Measurements from ENCODE around the gene KCNN3.

Gene KCNN3

GRCh38 chr1:154832384-154832783 is 37.7 kb downstream of the KCNN3 start:
- H3K4me3 ChIP-seq (ENCODE audit: control insufficient read depth, low read depth, low read length), result no peak overlapping the region
- no peak for DNase-seq (ENCODE audit: low read depth)
- TF ChIP-seq, protein P1, sequence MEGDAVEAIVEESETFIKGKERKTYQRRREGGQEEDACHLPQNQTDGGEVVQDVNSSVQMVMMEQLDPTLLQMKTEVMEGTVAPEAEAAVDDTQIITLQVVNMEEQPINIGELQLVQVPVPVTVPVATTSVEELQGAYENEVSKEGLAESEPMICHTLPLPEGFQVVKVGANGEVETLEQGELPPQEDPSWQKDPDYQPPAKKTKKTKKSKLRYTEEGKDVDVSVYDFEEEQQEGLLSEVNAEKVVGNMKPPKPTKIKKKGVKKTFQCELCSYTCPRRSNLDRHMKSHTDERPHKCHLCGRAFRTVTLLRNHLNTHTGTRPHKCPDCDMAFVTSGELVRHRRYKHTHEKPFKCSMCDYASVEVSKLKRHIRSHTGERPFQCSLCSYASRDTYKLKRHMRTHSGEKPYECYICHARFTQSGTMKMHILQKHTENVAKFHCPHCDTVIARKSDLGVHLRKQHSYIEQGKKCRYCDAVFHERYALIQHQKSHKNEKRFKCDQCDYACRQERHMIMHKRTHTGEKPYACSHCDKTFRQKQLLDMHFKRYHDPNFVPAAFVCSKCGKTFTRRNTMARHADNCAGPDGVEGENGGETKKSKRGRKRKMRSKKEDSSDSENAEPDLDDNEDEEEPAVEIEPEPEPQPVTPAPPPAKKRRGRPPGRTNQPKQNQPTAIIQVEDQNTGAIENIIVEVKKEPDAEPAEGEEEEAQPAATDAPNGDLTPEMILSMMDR (conservative IDR thresholded peaks at IDR 0.05; ENCODE audit: control insufficient read depth, insufficient read depth, low read depth, low read length), result no peak

DNA sequence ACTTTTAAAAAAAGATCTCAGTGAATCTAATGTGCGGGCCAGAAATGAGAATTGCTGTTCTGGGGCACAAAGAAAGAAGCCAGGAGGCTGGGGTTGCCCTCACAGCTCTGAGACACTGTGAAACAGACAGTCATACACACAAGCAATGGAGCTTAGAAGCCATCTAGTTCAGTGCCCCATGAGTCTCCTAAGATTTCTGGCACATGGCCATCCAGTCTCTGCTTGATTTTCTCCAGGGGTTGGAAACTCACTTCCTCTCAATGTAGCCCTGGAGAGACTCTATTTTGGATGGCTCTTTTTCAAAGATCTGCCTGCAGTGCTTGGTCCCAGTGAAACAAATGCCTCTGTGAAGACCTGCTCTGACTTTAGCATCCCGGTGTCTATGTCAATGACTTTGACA is 38.6 kb downstream of the KCNN3 start:
- TF ChIP-seq, protein P1 (conservative IDR thresholded peaks at IDR 0.05; ENCODE audit: control insufficient read depth, insufficient read depth, low read depth, low read length), result no peak
- DNase-seq (ENCODE audit: low read depth), result no peak
- H3K4me3 ChIP-seq (ENCODE audit: control insufficient read depth, low read depth, low read length), result no peak overlapping the region

DNA sequence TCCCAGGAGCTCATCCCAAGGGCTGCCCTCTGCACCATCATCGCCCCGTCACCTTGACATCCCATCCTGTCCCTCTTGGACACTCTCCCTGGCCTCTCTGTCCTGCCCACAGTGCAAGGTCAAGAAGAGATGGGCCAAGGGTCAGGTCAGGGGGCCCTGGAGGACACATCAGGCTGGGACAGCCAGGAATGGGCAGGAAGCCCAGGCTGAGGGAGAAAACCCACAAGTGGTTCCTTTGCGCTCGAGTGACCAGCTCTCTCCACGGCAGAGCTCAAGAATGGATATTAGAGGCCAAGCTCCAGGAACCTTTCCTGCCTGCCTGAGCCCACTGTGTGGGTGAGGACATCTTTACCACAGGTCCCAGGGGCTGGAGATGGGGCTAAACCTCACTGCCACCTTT is 41.0 kb downstream of the KCNN3 start:
- no peak overlapping the region for H3K4me3 ChIP-seq (ENCODE audit: control insufficient read depth, low read depth, low read length)
- TF ChIP-seq, protein P1 (conservative IDR thresholded peaks at IDR 0.05; ENCODE audit: control insufficient read depth, insufficient read depth, low read depth, low read length), result no peak
- no peak for DNase-seq (ENCODE audit: low read depth)

- H3K4me3 ChIP-seq (ENCODE audit: control insufficient read depth, low read depth, low read length), result no peak overlapping the region
- TF ChIP-seq, protein P1 (conservative IDR thresholded peaks at IDR 0.05; ENCODE audit: control insufficient read depth, insufficient read depth, low read depth, low read length), result no peak
- no peak for DNase-seq (ENCODE audit: low read depth)
Observed at GRCh38 chr1:154824179-154825000, 45.7 kb downstream of the KCNN3 start.

DNA sequence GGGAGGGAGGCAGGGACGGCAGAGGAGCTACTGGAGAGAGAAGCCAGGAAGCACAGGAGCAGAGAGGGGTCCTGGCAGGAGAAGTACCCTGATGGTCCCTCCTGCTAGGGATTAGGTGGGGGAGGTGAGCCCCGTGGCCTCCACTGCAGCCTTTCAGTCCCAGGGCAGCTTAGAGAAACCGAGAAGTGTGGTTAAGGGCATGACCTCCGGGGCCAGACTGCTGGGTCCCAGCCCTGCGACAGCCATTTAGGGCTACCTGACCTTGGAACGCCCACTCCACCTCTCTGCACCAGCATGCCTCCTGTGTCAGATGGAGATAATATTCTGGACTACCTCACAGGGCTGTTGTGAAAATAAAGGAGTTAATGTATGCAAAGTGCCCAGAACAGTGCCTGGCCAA is 47.4 kb downstream of the KCNN3 start:
- TF ChIP-seq, protein P1 (conservative IDR thresholded peaks at IDR 0.05; ENCODE audit: control insufficient read depth, insufficient read depth, low read depth, low read length), result no peak
- no peak for DNase-seq (ENCODE audit: low read depth)

GRCh38 chr1:154822233-154822632 is 47.8 kb downstream of the KCNN3 start:
- TF ChIP-seq, protein P1 (conservative IDR thresholded peaks at IDR 0.05; ENCODE audit: control insufficient read depth, insufficient read depth, low read depth, low read length), result no peak
- H3K4me3 ChIP-seq (ENCODE audit: control insufficient read depth, low read depth, low read length), result no peak overlapping the region
- DNase-seq (ENCODE audit: low read depth), result no peak

More for the DNA sequence above, 47.4 kb downstream of the KCNN3 start:
- H3K4me3 ChIP-seq (ENCODE audit: control insufficient read depth, low read depth, low read length), result no peak overlapping the region
